IPS-18a (cell line): Measurements from ENCODE around the gene NAGLU.

Source experiments
- H3K27ac ChIP-seq: one replicate; pipeline ENCODE4 v1.5.1; 2013; ENCODE audit warnings: low read length
- H3K27me3 ChIP-seq: one replicate; pipeline ENCODE4 v1.6.1; 2013; ENCODE audit warnings: mild to moderate bottlenecking, low read length; ENCODE audit not compliant: control insufficient read depth, insufficient read depth
- H3K36me3 ChIP-seq: one replicate; pipeline ENCODE4 v1.6.1; 2013; ENCODE audit warnings: low read depth, low read length; ENCODE audit not compliant: control insufficient read depth
- H3K4me1 ChIP-seq: one replicate; pipeline ENCODE4 v1.6.1; 2013; ENCODE audit warnings: low read depth, low read length; ENCODE audit not compliant: control insufficient read depth
- H3K4me3 ChIP-seq: one replicate; pipeline ENCODE4 v1.5.1; 2013; ENCODE audit warnings: low read length
- H3K9ac ChIP-seq: one replicate; pipeline ENCODE4 v1.6.1; 2013; ENCODE audit warnings: mild to moderate bottlenecking, low read length, moderate library complexity
- H3K9me3 ChIP-seq: one replicate; pipeline ENCODE4 v1.6.1; 2013; ENCODE audit warnings: low read depth, low read length; ENCODE audit not compliant: control insufficient read depth

NAGLU gene

GRCh38 chr17:42571435-42572225 is 35.6 kb downstream of the NAGLU start:
- no peak overlapping the region for H3K9ac ChIP-seq
- H3K9me3 ChIP-seq = no peaks in the 10 kb centered on the region
- H3K27me3 ChIP-seq = no peaks in the 10 kb centered on the region
- peaks cover 69% of the 10 kb centered on the region for H3K36me3 ChIP-seq
- H3K4me3 ChIP-seq = no peak overlapping the region
- no peak overlapping the region for H3K27ac ChIP-seq
- no peaks in the 10 kb centered on the region for H3K4me1 ChIP-seq

GRCh38 chr17:42573095-42573494 is 37.1 kb downstream of the NAGLU start:
- H3K4me1 ChIP-seq = no peaks in the 10 kb centered on the region
- H3K36me3 ChIP-seq = peaks cover 69% of the 10 kb centered on the region
- H3K9ac ChIP-seq = no peak overlapping the region
- no peaks in the 10 kb centered on the region for H3K9me3 ChIP-seq
- no peaks in the 10 kb centered on the region for H3K27me3 ChIP-seq
- no peak overlapping the region for H3K27ac ChIP-seq
- H3K4me3 ChIP-seq = no peak overlapping the region

- no peaks in the 10 kb centered on the region for H3K4me1 ChIP-seq
- no peak overlapping the region for H3K9ac ChIP-seq
- H3K27ac ChIP-seq = no peak overlapping the region
These were observed 38.4 kb downstream of the NAGLU start for GRCh38 chr17:42574463-42574862.

GRCh38 chr17:42577140-42577531 is 41.1 kb downstream of the NAGLU start:
- no peaks in the 10 kb centered on the region for H3K9me3 ChIP-seq
- no peaks in the 10 kb centered on the region for H3K27me3 ChIP-seq
- H3K9ac ChIP-seq = peak overlapping the region; percentile 86
- H3K4me1 ChIP-seq = no peaks in the 10 kb centered on the region
- H3K27ac ChIP-seq = no peak overlapping the region
- H3K36me3 ChIP-seq = peaks cover 43% of the 10 kb centered on the region
- peak overlapping the region; percentile 99 for H3K4me3 ChIP-seq

More at GRCh38 chr17:42574463-42574862, 38.4 kb downstream of the NAGLU start:
- Histone ChIP-seq H3K9me3 (no peaks in the 10 kb centered on the region), H3K27me3 (no peaks in the 10 kb centered on the region), H3K36me3 (peaks cover 58% of the 10 kb centered on the region), H3K4me3 (no peak overlapping the region)

GRCh38 chr17:42577532-42578281 is 41.7 kb downstream of the NAGLU start, which contains the start of gene PSMC3IP:
Gene PSMC3IP (minus strand): TSS chr17:42577729. CDS start chr17:42577686, 43 bp downstream.
- Histone ChIP-seq H3K27ac (peak within 1 kb of the TSS; percentile 68), H3K9me3 (no peaks in the 10 kb centered on the region), H3K27me3 (no peaks in the 10 kb centered on the region), H3K36me3 (peaks cover 43% of the 10 kb centered on the region), H3K9ac (peak within 1 kb of the TSS; percentile 86), H3K4me1 (no peaks in the 10 kb centered on the region), H3K4me3 (peak within 1 kb of the TSS; percentile 99)

- Histone ChIP-seq H3K36me3 (peaks cover 43% of the 10 kb centered on the region), H3K9ac (peak overlapping the region; percentile 86), H3K4me1 (no peaks in the 10 kb centered on the region), H3K4me3 (peak overlapping the region; percentile 99), H3K27me3 (no peaks in the 10 kb centered on the region), H3K27ac (peak overlapping the region; percentile 68), H3K9me3 (no peaks in the 10 kb centered on the region)
These were observed 42.3 kb downstream of the NAGLU start for GRCh38 chr17:42578282-42578869.

GRCh38 chr17:42579794-42580551 is 43.9 kb downstream of the NAGLU start:
- Histone ChIP-seq H3K9ac (no peak overlapping the region), H3K36me3 (peaks cover 31% of the 10 kb centered on the region), H3K27ac (no peak overlapping the region), H3K4me1 (no peaks in the 10 kb centered on the region), H3K4me3 (no peak overlapping the region), H3K27me3 (no peaks in the 10 kb centered on the region), H3K9me3 (no peaks in the 10 kb centered on the region)

GRCh38 chr17:42581744-42582270 is 45.8 kb downstream of the NAGLU start:
- Histone ChIP-seq H3K27me3 (no peaks in the 10 kb centered on the region), H3K4me3 (no peak overlapping the region), H3K36me3 (peaks cover 42% of the 10 kb centered on the region), H3K9ac (no peak overlapping the region), H3K4me1 (no peaks in the 10 kb centered on the region), H3K27ac (no peak overlapping the region), H3K9me3 (no peaks in the 10 kb centered on the region)

- Histone ChIP-seq H3K4me3 (no peak overlapping the region), H3K36me3 (peaks cover 53% of the 10 kb centered on the region), H3K27ac (no peak overlapping the region), H3K9me3 (no peaks in the 10 kb centered on the region), H3K4me1 (no peaks in the 10 kb centered on the region), H3K27me3 (no peaks in the 10 kb centered on the region), H3K9ac (no peak overlapping the region)
These were observed 48.8 kb downstream of the NAGLU start for GRCh38 chr17:42584880-42585279.

- no peak overlapping the region for H3K4me3 ChIP-seq
- H3K9me3 ChIP-seq = no peaks in the 10 kb centered on the region
- no peak overlapping the region for H3K27ac ChIP-seq
- no peak overlapping the region for H3K9ac ChIP-seq
- peaks cover 53% of the 10 kb centered on the region for H3K36me3 ChIP-seq
- no peaks in the 10 kb centered on the region for H3K27me3 ChIP-seq
- H3K4me1 ChIP-seq = no peaks in the 10 kb centered on the region
These were observed 49.3 kb downstream of the NAGLU start for GRCh38 chr17:42585353-42585752.
